GM12873 (cell line): ENCODE results near the gene SYNGR1.

Experiments used
- TF ChIP-seq, protein P1 (sequence below): IDR thresholded peaks from 2 replicates; pipeline ENCODE4 v1.5.1; 2012; ENCODE audit warnings: low read depth, mild to moderate bottlenecking, moderate library complexity, low read length, control low read depth; ENCODE audit not compliant: insufficient read depth; ENCODE audit errors: missing control alignments

The SYNGR1 gene

DNA sequence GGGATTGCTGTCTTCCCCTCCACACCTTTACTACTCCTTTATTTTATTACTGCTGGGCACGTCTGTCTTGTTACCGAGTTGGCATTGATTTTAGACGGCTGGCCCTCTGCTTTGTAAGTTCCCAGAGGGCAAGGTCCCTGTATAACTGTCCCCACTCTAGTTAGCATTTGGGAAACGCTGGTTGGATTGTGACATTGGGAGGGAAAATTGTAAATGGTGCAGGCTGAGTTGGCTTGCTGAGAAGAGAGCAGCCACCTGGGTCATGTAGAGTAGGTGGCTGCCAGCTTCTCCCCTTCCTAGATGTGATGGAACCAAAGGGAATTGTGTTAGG is 51.5 kb downstream of the SYNGR1 start:
- TF ChIP-seq, protein P1, sequence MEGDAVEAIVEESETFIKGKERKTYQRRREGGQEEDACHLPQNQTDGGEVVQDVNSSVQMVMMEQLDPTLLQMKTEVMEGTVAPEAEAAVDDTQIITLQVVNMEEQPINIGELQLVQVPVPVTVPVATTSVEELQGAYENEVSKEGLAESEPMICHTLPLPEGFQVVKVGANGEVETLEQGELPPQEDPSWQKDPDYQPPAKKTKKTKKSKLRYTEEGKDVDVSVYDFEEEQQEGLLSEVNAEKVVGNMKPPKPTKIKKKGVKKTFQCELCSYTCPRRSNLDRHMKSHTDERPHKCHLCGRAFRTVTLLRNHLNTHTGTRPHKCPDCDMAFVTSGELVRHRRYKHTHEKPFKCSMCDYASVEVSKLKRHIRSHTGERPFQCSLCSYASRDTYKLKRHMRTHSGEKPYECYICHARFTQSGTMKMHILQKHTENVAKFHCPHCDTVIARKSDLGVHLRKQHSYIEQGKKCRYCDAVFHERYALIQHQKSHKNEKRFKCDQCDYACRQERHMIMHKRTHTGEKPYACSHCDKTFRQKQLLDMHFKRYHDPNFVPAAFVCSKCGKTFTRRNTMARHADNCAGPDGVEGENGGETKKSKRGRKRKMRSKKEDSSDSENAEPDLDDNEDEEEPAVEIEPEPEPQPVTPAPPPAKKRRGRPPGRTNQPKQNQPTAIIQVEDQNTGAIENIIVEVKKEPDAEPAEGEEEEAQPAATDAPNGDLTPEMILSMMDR, result no peak

DNA sequence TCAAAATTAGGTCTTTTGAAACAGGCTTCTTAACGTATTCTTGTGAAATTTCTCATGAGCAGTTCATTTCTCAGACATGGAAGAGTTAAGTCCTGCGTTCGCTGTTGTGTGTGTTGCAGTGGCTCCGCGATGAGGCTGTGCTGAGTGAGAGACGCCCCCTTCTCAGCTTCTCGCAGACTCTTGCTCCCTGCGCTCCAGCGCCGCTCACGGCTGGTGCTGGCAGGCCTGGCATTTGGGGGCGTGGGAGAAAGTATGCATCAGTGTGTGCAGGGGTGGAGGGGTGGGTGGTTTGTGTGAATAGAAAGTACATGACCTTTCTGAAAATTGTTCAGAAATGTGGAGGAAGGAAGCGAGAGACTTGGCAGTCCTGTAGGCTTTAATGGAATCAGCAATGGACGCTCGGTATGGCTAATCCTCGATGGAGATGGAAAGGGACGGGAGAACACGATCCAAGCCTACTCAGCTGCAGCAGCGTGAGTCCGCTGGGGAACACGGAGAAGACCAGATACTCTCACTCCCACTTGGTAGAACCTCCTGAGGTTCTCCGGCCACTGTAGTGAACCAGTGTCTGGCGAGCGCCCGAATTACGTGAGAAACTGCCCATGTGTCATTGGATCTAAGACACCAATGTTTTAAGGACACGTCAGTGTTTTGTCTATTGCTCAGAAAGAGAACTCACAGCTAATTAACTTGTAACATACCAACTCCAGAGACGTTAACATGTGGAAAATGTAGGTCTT is 55.7 kb downstream of the SYNGR1 start:
- TF ChIP-seq, protein P1, result no peak

DNA sequence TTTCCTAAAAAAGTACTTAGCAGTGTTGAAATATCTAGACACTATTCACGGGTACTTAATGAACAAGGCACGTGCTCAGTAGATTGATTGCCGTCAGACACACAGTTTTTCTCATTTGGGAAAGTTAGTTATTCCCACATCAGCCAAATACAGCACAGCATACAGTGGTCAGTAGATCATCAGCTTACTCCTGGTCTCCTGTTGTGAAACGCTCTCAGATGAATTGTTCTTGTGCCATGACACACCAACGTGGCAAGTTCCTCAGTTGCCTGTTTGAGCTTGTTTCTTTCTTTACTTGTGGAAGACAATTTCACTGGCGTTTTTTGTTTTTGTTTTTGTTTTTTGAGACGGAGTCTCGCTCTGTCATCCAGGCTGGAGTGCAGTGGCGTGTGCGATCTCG is 58.4 kb downstream of the SYNGR1 start:
- TF ChIP-seq, protein P1, result no peak

DNA sequence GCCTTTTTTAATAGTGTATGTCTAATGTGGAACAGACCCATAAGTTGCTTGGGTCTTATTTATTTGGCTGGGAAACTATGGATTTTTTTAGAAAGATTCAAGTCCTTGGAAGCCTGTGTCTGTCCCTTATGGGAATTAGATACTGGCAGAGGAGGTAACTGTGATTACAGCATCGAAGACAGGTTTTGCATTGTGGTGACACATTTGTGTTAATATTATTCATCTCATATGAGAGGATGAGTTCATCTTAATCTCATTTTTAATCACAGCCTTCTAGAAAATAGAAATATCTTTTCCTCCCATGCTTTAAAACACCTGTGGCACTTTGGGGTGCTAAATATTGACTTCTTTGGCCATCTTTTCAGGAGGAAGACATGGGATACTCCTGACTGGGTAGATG is 59.0 kb downstream of the SYNGR1 start:
- TF ChIP-seq, protein P1, result no peak

DNA sequence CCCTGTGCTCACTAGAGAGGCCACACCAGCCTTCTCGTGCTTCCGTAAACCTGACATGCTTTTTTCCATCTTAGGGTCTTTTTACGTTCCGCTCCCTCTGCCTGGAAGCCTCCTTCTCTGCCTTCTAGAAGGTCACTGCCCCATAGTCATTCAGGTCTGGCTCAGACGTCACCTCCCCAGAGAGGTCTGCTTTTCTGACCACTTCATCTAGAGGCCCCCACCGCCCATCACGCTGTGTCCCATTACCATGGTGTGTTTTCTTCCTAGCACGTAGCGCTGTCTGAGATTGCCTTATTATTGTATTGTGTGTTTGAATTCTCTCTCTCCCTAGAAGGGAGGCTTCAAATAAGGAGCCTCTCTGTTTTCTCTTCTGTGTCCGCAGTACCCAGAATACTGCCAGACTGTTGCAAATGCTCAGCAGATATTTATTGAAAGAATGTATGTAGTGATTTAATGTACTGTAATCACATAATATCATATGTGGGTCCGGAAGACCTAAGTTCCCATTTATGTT is 59.8 kb downstream of the SYNGR1 start:
- TF ChIP-seq, protein P1, result no peak

DNA sequence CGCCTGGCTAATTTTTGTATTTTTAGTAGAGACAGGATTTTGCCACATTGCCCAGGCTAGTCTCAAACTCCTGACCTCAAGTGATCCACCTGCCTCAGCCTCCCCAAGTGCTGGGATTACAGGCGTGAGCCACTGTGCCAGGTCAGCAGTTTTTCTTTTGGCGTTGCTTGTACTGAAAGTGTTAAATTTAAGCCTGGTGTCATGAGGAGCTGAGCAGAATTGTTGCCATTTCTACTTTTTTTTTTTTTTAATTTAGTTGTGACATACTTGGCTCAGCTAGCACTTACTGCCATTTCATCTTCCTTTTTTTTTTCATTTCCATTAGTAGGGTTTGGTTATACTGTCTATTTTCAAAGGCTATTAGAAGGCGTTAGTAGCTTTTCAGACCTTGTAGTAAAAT is 60.5 kb downstream of the SYNGR1 start:
- TF ChIP-seq, protein P1, result no peak

- TF ChIP-seq, protein P1, result no peak
These were observed 64.6 kb downstream of the SYNGR1 start for GRCh38 chr22:39414377-39414776.
